Measurements from ENCODE around the gene SPTSSA.

The SPTSSA gene

GRCh38 chr14:34472706-34473279 lies 10.8 kb upstream of the SPTSSA start:
- no peak for DNase-seq (ENCODE audit: low read depth in 2 of 3, low spot score in 2 of 3)

GRCh38 chr14:34470319-34470718 lies 8.3 kb upstream of the SPTSSA start:
- no peak for DNase-seq (ENCODE audit: low read depth in 2 of 3, low spot score in 2 of 3)

- DNase-seq (ENCODE audit: low read depth in 2 of 3, low spot score in 2 of 3), result no peak
Observed at GRCh38 chr14:34466691-34467090, 4.7 kb upstream of the SPTSSA start.

GRCh38 chr14:34465069-34465859 lies 3.2 kb upstream of the SPTSSA start:
- no peak for DNase-seq (ENCODE audit: low read depth in 2 of 3, low spot score in 2 of 3)

GRCh38 chr14:34463598-34463961 lies 1.5 kb upstream of the SPTSSA start:
- no peak for DNase-seq (ENCODE audit: low read depth in 2 of 3, low spot score in 2 of 3)

- DNase-seq (ENCODE audit: low read depth in 2 of 3, low spot score in 2 of 3), result peak in 2 of 3 experiments; percentile 7 to 10
Observed at GRCh38 chr14:34461334-34462131, 507 bp downstream of the SPTSSA start.

GRCh38 chr14:34460841-34461240 lies 1.2 kb downstream of the SPTSSA start:
- DNase-seq (ENCODE audit: low read depth in 2 of 3, low spot score in 2 of 3), result no peak

GRCh38 chr14:34460295-34460694 lies 1.7 kb downstream of the SPTSSA start:
- no peak for DNase-seq (ENCODE audit: low read depth in 2 of 3, low spot score in 2 of 3)

- no peak for DNase-seq (ENCODE audit: low read depth in 2 of 3, low spot score in 2 of 3)
Observed at GRCh38 chr14:34457186-34457585, 4.9 kb downstream of the SPTSSA start.

GRCh38 chr14:34453226-34453625 lies 8.8 kb downstream of the SPTSSA start:
- no peak for DNase-seq (ENCODE audit: low read depth in 2 of 3, low spot score in 2 of 3)

GRCh38 chr14:34452258-34452822 lies 9.7 kb downstream of the SPTSSA start:
- DNase-seq (ENCODE audit: low read depth in 2 of 3, low spot score in 2 of 3), result no peak

- no peak for DNase-seq (ENCODE audit: low read depth in 2 of 3, low spot score in 2 of 3)
Observed at GRCh38 chr14:34450958-34451357, 11.1 kb downstream of the SPTSSA start.

GRCh38 chr14:34450542-34450915 lies 11.5 kb downstream of the SPTSSA start:
- no peak for DNase-seq (ENCODE audit: low read depth in 2 of 3, low spot score in 2 of 3)

GRCh38 chr14:34449819-34450541 lies 12.1 kb downstream of the SPTSSA start:
- no peak for DNase-seq (ENCODE audit: low read depth in 2 of 3, low spot score in 2 of 3)

- no peak for DNase-seq (ENCODE audit: low read depth in 2 of 3, low spot score in 2 of 3)
Observed at GRCh38 chr14:34439090-34439489, 22.9 kb downstream of the SPTSSA start.

- no peak for DNase-seq (ENCODE audit: low read depth in 2 of 3, low spot score in 2 of 3)
Observed at GRCh38 chr14:34438438-34438837, 23.6 kb downstream of the SPTSSA start.

GRCh38 chr14:34437729-34438080 lies 24.3 kb downstream of the SPTSSA start:
- DNase-seq (ENCODE audit: low read depth in 2 of 3, low spot score in 2 of 3), result no peak

- no peak for DNase-seq (ENCODE audit: low read depth in 2 of 3, low spot score in 2 of 3)
Observed at GRCh38 chr14:34436960-34437728, 24.9 kb downstream of the SPTSSA start.

- no peak for DNase-seq (ENCODE audit: low read depth in 2 of 3, low spot score in 2 of 3)
Observed at GRCh38 chr14:34436118-34436905, 25.7 kb downstream of the SPTSSA start.

GRCh38 chr14:34433957-34434356 lies 28.1 kb downstream of the SPTSSA start:
- no peak for DNase-seq (ENCODE audit: low read depth in 2 of 3, low spot score in 2 of 3)
